ENCODE data around the gene DNASE1L2.

GRCh38 chr16:2280981-2281542 lies 44.8 kb downstream of the DNASE1L2 start:
- TF ChIP-seq JUND (IDR thresholded peaks at IDR 0.05) (no peak), ATF3 (IDR thresholded peaks at IDR 0.05) (no peak), RAD21 (IDR thresholded peaks at IDR 0.05) (no peak), YY1 (IDR thresholded peaks at IDR 0.05) (no peak), SP1 (IDR thresholded peaks at IDR 0.05) (no peak)
- TF ChIP-seq, protein P1, sequence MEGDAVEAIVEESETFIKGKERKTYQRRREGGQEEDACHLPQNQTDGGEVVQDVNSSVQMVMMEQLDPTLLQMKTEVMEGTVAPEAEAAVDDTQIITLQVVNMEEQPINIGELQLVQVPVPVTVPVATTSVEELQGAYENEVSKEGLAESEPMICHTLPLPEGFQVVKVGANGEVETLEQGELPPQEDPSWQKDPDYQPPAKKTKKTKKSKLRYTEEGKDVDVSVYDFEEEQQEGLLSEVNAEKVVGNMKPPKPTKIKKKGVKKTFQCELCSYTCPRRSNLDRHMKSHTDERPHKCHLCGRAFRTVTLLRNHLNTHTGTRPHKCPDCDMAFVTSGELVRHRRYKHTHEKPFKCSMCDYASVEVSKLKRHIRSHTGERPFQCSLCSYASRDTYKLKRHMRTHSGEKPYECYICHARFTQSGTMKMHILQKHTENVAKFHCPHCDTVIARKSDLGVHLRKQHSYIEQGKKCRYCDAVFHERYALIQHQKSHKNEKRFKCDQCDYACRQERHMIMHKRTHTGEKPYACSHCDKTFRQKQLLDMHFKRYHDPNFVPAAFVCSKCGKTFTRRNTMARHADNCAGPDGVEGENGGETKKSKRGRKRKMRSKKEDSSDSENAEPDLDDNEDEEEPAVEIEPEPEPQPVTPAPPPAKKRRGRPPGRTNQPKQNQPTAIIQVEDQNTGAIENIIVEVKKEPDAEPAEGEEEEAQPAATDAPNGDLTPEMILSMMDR (IDR thresholded peaks at IDR 0.05; ENCODE audit: low read depth, low read length, missing input control), result no peak
- TF ChIP-seq, protein P2, sequence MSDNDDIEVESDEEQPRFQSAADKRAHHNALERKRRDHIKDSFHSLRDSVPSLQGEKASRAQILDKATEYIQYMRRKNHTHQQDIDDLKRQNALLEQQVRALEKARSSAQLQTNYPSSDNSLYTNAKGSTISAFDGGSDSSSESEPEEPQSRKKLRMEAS (IDR thresholded peaks at IDR 0.05), result no peak

Data from liver (tissue), 3 donors.